Stimulated activated CD8-positive, alpha-beta memory T cell treated with anti-CD3 and anti-CD28 coated beads, Interleukin-2, amount 100 ng/mL, for 1 hour (primary cell): ENCODE measurements around the gene EPM2AIP1.
"Not testable (repeated sequence)": the region's sequence is repeated elsewhere in the genome, so short reads cannot be mapped to it uniquely, and the experiment has no call there.

Experiments
- DNase-seq, 2 donors: peaks; one replicate each; pipeline ENCODE4 v3.0.0-alpha.2; 2020; ENCODE audit warnings: low read depth in 2 of 2

EPM2AIP1 gene

GRCh38 chr3:36954452-36955134 lies 38.3 kb downstream of the EPM2AIP1 start:
- no peak for DNase-seq

GRCh38 chr3:36947814-36948213 lies 45.1 kb downstream of the EPM2AIP1 start:
- not testable (repeated sequence) for DNase-seq

- DNase-seq = no peak
Measured at GRCh38 chr3:36945333-36945980, 47.5 kb downstream of the EPM2AIP1 start.

GRCh38 chr3:36944641-36945270 lies 48.2 kb downstream of the EPM2AIP1 start, which contains the start of gene TRANK1:
Gene TRANK1, minus strand, starts transcription at chr3:36945054. Its CDS starts 245 bp downstream, at chr3:36944809.
- DNase-seq = peak; percentile 63 to 65

- peak; percentile 4 to 5 for DNase-seq
Measured at GRCh38 chr3:36944012-36944640, 48.8 kb downstream of the EPM2AIP1 start.

- no peak for DNase-seq
Measured at GRCh38 chr3:36943601-36944000, 49.3 kb downstream of the EPM2AIP1 start.

- no peak for DNase-seq
Measured at GRCh38 chr3:36942638-36943248, 50.2 kb downstream of the EPM2AIP1 start.

- no peak for DNase-seq
Measured at GRCh38 chr3:36941658-36942057, 51.3 kb downstream of the EPM2AIP1 start.

GRCh38 chr3:36941162-36941561 lies 51.8 kb downstream of the EPM2AIP1 start:
- no peak for DNase-seq

- DNase-seq = no peak
Measured at GRCh38 chr3:36937492-36937891, 55.4 kb downstream of the EPM2AIP1 start.
